ENCODE data around the gene STK32C.

The STK32C gene

GRCh38 chr10:132198068-132198370 is 109.7 kb downstream of the STK32C start:
- Histone ChIP-seq H4K8ac (ENCODE audit: low read depth, low read length) (no peak overlapping the region), H3K79me1 (ENCODE audit: low read length) (no peaks in the 10 kb centered on the region), H3K18ac (ENCODE audit: low read length) (no peak overlapping the region), H3K9ac (ENCODE audit: low read length) (no peak overlapping the region), H3K56ac (ENCODE audit: low read length) (no peak overlapping the region), H4K5ac (ENCODE audit: low read length) (no peak overlapping the region), H3K27ac (ENCODE audit: low read depth, low read length) (no peak overlapping the region), H3K4me2 (ENCODE audit: low read length) (no peak overlapping the region), H3K36me3 (ENCODE audit: control insufficient read depth, insufficient read depth, low read length) (no peaks in the 10 kb centered on the region), H2BK5ac (ENCODE audit: low read length) (no peak overlapping the region), H3K79me2 (ENCODE audit: control insufficient read depth, insufficient read depth, low read length) (no peaks in the 10 kb centered on the region), H3K27me3 (ENCODE audit: insufficient read depth, low read length, poor library complexity) (no peaks in the 10 kb centered on the region), H3K23ac (ENCODE audit: low read length) (no peak overlapping the region), H3K4me3 (ENCODE audit: low read length) (no peak overlapping the region), H2AK5ac (ENCODE audit: low read length) (no peak overlapping the region), H3K4ac (ENCODE audit: low read depth, low read length) (no peak overlapping the region), H3K4me1 (ENCODE audit: control insufficient read depth, low read depth, low read length) (no peaks in the 10 kb centered on the region), H2BK120ac (ENCODE audit: low read depth, low read length) (no peak overlapping the region), H2BK15ac (replicated peaks; ENCODE audit: low read depth) (no peak overlapping the region)
- DNase-seq: no peak
- WGBS (ENCODE audit: extremely low coverage, insufficient coverage, low lambda C conversion rate): no CpG with 5 or more reads among the region's 3 CpGs

GRCh38 chr10:132197271-132198067 is 110.3 kb downstream of the STK32C start:
- Histone ChIP-seq H3K4me2 (ENCODE audit: low read length) (no peak overlapping the region), H3K79me1 (ENCODE audit: low read length) (no peaks in the 10 kb centered on the region), H3K23ac (ENCODE audit: low read length) (no peak overlapping the region), H2BK5ac (ENCODE audit: low read length) (no peak overlapping the region), H2BK120ac (ENCODE audit: low read depth, low read length) (no peak overlapping the region), H3K27me3 (ENCODE audit: insufficient read depth, low read length, poor library complexity) (no peaks in the 10 kb centered on the region), H3K56ac (ENCODE audit: low read length) (no peak overlapping the region), H4K8ac (ENCODE audit: low read depth, low read length) (no peak overlapping the region), H3K27ac (ENCODE audit: low read depth, low read length) (no peak overlapping the region), H2BK15ac (replicated peaks; ENCODE audit: low read depth) (no peak overlapping the region), H2AK5ac (ENCODE audit: low read length) (no peak overlapping the region), H3K9ac (ENCODE audit: low read length) (no peak overlapping the region), H4K5ac (ENCODE audit: low read length) (no peak overlapping the region), H3K36me3 (ENCODE audit: control insufficient read depth, insufficient read depth, low read length) (no peaks in the 10 kb centered on the region), H3K4ac (ENCODE audit: low read depth, low read length) (no peak overlapping the region), H3K4me3 (ENCODE audit: low read length) (no peak overlapping the region), H3K79me2 (ENCODE audit: control insufficient read depth, insufficient read depth, low read length) (no peaks in the 10 kb centered on the region), H3K4me1 (ENCODE audit: control insufficient read depth, low read depth, low read length) (no peaks in the 10 kb centered on the region), H3K18ac (ENCODE audit: low read length) (no peak overlapping the region)
- DNase-seq: no peak
- no CpG with 5 or more reads among the region's 25 CpGs for WGBS (ENCODE audit: extremely low coverage, insufficient coverage, low lambda C conversion rate)

DNA sequence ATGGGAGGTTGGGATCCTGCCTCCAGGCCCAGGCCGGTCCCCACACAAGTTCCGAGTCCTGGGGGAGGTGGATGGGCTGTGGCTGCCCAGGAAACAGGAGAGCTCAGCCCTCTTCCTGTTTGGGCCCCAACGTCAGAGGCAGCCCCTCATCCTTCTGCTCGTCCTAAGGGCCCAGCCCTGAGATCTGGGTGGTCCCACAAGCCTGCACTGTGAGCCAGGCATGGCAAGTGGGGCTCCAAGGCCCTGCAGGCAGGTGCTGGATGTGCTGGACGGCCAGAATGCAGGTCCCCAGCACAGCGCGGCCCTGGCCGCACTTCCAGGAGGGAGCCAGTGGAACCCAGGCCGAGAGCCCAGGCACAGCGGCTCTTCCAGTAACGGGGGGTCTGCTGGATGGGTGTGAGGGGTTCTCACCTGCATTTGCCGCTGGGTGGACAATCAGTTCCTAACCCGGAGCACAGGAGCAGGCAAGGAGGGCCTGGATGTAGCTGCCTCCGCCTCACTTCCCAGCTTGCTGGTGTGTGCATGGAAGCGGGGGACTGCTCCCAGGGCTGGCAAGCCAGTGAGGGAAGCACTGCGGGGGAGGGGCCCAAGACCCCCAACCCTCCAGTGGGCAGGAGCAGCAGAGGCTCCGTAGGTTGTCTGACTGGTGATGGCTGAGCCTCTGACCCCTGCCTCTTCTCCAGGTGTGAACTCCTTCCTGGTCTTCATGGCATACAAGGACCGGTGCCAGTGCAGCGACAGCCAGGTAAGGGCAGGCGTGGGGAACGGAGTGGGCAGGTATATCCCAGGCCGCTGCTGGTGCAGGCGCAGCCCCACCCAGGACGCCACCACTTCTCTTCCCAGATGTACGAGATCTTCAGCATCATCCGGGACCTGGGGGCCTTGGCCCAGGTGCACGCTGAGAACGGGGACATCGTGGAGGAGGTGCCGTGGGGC is 111.3 kb downstream of the STK32C start:
- H4K8ac ChIP-seq (ENCODE audit: low read depth, low read length): no peak overlapping the region
- H3K18ac ChIP-seq (ENCODE audit: low read length): no peak overlapping the region
- no peak overlapping the region for H2BK120ac ChIP-seq (ENCODE audit: low read depth, low read length)
- no peak overlapping the region for H3K23ac ChIP-seq (ENCODE audit: low read length)
- WGBS (ENCODE audit: extremely low coverage, insufficient coverage, low lambda C conversion rate): no CpG with 5 or more reads among the region's 30 CpGs
- H4K5ac ChIP-seq (ENCODE audit: low read length): no peak overlapping the region
- no peaks in the 10 kb centered on the region for H3K79me1 ChIP-seq (ENCODE audit: low read length)
- no peak overlapping the region for H3K4ac ChIP-seq (ENCODE audit: low read depth, low read length)
- no peak overlapping the region for H3K4me3 ChIP-seq (ENCODE audit: low read length)
- no peak overlapping the region for H3K4me2 ChIP-seq (ENCODE audit: low read length)
- no peak for DNase-seq
- no peak overlapping the region for H2BK15ac ChIP-seq (replicated peaks; ENCODE audit: low read depth)
- no peak overlapping the region for H3K56ac ChIP-seq (ENCODE audit: low read length)
- no peaks in the 10 kb centered on the region for H3K4me1 ChIP-seq (ENCODE audit: control insufficient read depth, low read depth, low read length)
- H2BK5ac ChIP-seq (ENCODE audit: low read length): no peak overlapping the region
- H3K27ac ChIP-seq (ENCODE audit: low read depth, low read length): no peak overlapping the region
- no peaks in the 10 kb centered on the region for H3K36me3 ChIP-seq (ENCODE audit: control insufficient read depth, insufficient read depth, low read length)
- no peaks in the 10 kb centered on the region for H3K79me2 ChIP-seq (ENCODE audit: control insufficient read depth, insufficient read depth, low read length)
- no peaks in the 10 kb centered on the region for H3K27me3 ChIP-seq (ENCODE audit: insufficient read depth, low read length, poor library complexity)
- no peak overlapping the region for H3K9ac ChIP-seq (ENCODE audit: low read length)
- no peak overlapping the region for H2AK5ac ChIP-seq (ENCODE audit: low read length)

DNA sequence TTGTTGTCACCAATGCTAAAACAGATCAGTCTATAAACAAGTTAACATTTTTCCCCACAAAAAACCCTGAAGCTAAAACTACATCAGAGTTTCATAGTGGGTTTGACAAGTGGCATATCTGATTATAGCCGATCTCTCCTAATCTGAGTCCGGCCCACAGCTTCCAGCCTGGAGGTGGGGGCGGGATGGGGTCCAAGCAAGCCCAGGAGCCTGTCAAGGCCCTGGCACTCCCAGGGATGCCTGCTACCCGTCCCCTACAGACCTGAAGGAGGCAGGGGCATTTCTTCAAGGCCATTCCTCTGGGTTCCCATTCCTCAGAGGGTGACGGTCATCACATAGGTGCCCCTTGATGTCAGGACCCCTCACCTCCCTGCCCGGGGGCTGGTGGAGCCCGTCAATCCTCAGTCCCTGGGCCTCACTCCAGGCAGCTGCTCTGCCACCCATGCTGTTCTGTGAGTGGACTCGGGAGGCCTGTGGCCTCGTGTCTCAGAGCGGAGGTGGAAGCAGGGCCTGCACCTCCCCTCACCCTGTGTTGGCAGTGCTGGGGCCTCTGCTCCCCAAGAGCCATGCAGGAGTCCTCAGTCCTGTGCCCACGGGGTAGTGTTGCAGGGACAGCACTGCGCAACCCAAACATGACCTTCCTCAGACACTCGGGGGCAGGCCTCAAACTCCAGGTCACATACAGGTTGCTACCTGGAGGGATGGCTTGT is 112.2 kb downstream of the STK32C start:
- Histone ChIP-seq H3K23ac (ENCODE audit: low read length) (no peak overlapping the region), H3K36me3 (ENCODE audit: control insufficient read depth, insufficient read depth, low read length) (no peaks in the 10 kb centered on the region), H3K56ac (ENCODE audit: low read length) (no peak overlapping the region), H3K18ac (ENCODE audit: low read length) (no peak overlapping the region), H3K4me1 (ENCODE audit: control insufficient read depth, low read depth, low read length) (no peaks in the 10 kb centered on the region), H3K79me2 (ENCODE audit: control insufficient read depth, insufficient read depth, low read length) (no peaks in the 10 kb centered on the region), H3K27ac (ENCODE audit: low read depth, low read length) (no peak overlapping the region), H3K4me2 (ENCODE audit: low read length) (no peak overlapping the region), H4K8ac (ENCODE audit: low read depth, low read length) (no peak overlapping the region), H3K27me3 (ENCODE audit: insufficient read depth, low read length, poor library complexity) (no peaks in the 10 kb centered on the region), H3K4ac (ENCODE audit: low read depth, low read length) (no peak overlapping the region), H3K4me3 (ENCODE audit: low read length) (no peak overlapping the region), H3K79me1 (ENCODE audit: low read length) (no peaks in the 10 kb centered on the region), H4K5ac (ENCODE audit: low read length) (no peak overlapping the region), H3K9ac (ENCODE audit: low read length) (no peak overlapping the region), H2BK120ac (ENCODE audit: low read depth, low read length) (no peak overlapping the region), H2AK5ac (ENCODE audit: low read length) (no peak overlapping the region), H2BK5ac (ENCODE audit: low read length) (no peak overlapping the region), H2BK15ac (replicated peaks; ENCODE audit: low read depth) (no peak overlapping the region)
- no peak for DNase-seq
- no CpG with 5 or more reads among the region's 13 CpGs for WGBS (ENCODE audit: extremely low coverage, insufficient coverage, low lambda C conversion rate)

- no peak overlapping the region for H3K4me2 ChIP-seq (ENCODE audit: low read length)
- no peak overlapping the region for H2BK15ac ChIP-seq (replicated peaks; ENCODE audit: low read depth)
- H3K27ac ChIP-seq (ENCODE audit: low read depth, low read length): no peak overlapping the region
- H3K9ac ChIP-seq (ENCODE audit: low read length): no peak overlapping the region
- H3K27me3 ChIP-seq (ENCODE audit: insufficient read depth, low read length, poor library complexity): no peaks in the 10 kb centered on the region
- H3K4me3 ChIP-seq (ENCODE audit: low read length): no peak overlapping the region
- H3K36me3 ChIP-seq (ENCODE audit: control insufficient read depth, insufficient read depth, low read length): no peaks in the 10 kb centered on the region
- H2AK5ac ChIP-seq (ENCODE audit: low read length): no peak overlapping the region
- H2BK5ac ChIP-seq (ENCODE audit: low read length): no peak overlapping the region
- no peak overlapping the region for H2BK120ac ChIP-seq (ENCODE audit: low read depth, low read length)
- no peaks in the 10 kb centered on the region for H3K79me1 ChIP-seq (ENCODE audit: low read length)
- WGBS (ENCODE audit: extremely low coverage, insufficient coverage, low lambda C conversion rate): no CpG with 5 or more reads among the region's 15 CpGs
- H4K5ac ChIP-seq (ENCODE audit: low read length): no peak overlapping the region
- H3K4ac ChIP-seq (ENCODE audit: low read depth, low read length): no peak overlapping the region
- H3K18ac ChIP-seq (ENCODE audit: low read length): no peak overlapping the region
- no peak overlapping the region for H3K56ac ChIP-seq (ENCODE audit: low read length)
- H3K23ac ChIP-seq (ENCODE audit: low read length): no peak overlapping the region
- H3K4me1 ChIP-seq (ENCODE audit: control insufficient read depth, low read depth, low read length): no peaks in the 10 kb centered on the region
- H4K8ac ChIP-seq (ENCODE audit: low read depth, low read length): no peak overlapping the region
- H3K79me2 ChIP-seq (ENCODE audit: control insufficient read depth, insufficient read depth, low read length): no peaks in the 10 kb centered on the region
- DNase-seq: no peak
Observed at GRCh38 chr10:132194726-132195125, 113.0 kb downstream of the STK32C start.
